PC-9 (cell line): ENCODE results near the gene WDR37. TPM values are rescaled to one million over a fixed set of nuclear protein-coding genes. Genes with fewer than 3 reads are reported as not detected.

Source experiments
- BruUV-seq: library from RNA; stranded (reverse); fragments of 400-500 nt; replicated peaks from 2 replicates; lab custom pipeline; 2021; lab: Mats Ljungman, UMichigan
- CTCF ChIA-PET: fragments of 300-600 bp; sonication (Branson Sonifier 250); formaldehyde crosslinking; loops from one replicate; lab custom pipeline; 2022; ENCODE audit warnings: antibody characterized with exemption; lab: Charles Lee
- POLR2A ChIA-PET: fragments of 300-600 bp; sonication (Branson Sonifier 250); formaldehyde crosslinking; loops from one replicate; lab custom pipeline; 2022; ENCODE audit warnings: antibody characterized with exemption; ENCODE audit not compliant: unreplicated experiment; lab: Charles Lee
- DNase-seq, 2 experiments: peaks; one replicate each; pipeline versions ENCODE4 v3.0.0 to v3.0.0-alpha.2; 2015 to 2022; ENCODE audit warnings: mixed read lengths in 1 of 2
- H2AFZ ChIP-seq: fragments of 200-600 bp; sonication (generic); 2 replicates; pipeline ENCODE4 v1.8.1; 2017; ENCODE audit warnings: antibody characterized with exemption
- H3F3A ChIP-seq: fragments of 200-600 bp; sonication (generic); 2 replicates; pipeline ENCODE4 v1.8.1; 2017; ENCODE audit warnings: antibody characterized with exemption, mild to moderate bottlenecking, low read depth; ENCODE audit not compliant: insufficient read depth
- H3K27ac ChIP-seq: fragments of 200-600 bp; sonication (generic); 2 replicates; pipeline ENCODE4 v1.6.1; 2016; ENCODE audit warnings: mixed run types
- H3K27me3 ChIP-seq: fragments of 200-600 bp; sonication (generic); 2 replicates; pipeline ENCODE4 v1.6.1; 2016; ENCODE audit warnings: low read depth, mixed run types; ENCODE audit not compliant: insufficient read depth
- H3K36me3 ChIP-seq: fragments of 200-600 bp; sonication (generic); 2 replicates; pipeline ENCODE4 v1.6.1; 2016; ENCODE audit warnings: low read depth, mixed run types
- H3K4me1 ChIP-seq: fragments of 200-600 bp; sonication (generic); replicated peaks from 2 replicates; pipeline ENCODE4 v1.6.1; 2016; ENCODE audit warnings: mixed run types; ENCODE audit not compliant: insufficient read depth
- H3K4me2 ChIP-seq: fragments of 200-600 bp; sonication (generic); 2 replicates; pipeline ENCODE4 v1.6.1; 2017; ENCODE audit warnings: mixed run types
- H3K4me3 ChIP-seq: fragments of 200-600 bp; sonication (generic); 2 replicates; pipeline ENCODE4 v1.6.1; 2016; ENCODE audit warnings: mixed run types
- H3K79me2 ChIP-seq: fragments of 200-600 bp; sonication (generic); 2 replicates; pipeline ENCODE4 v1.6.1; 2017; ENCODE audit warnings: low read depth, mixed run types
- H3K9me2 ChIP-seq: fragments of 200-600 bp; sonication (generic); 2 replicates; pipeline ENCODE4 v1.8.1; 2017; ENCODE audit warnings: mild to moderate bottlenecking; ENCODE audit not compliant: insufficient read depth
- H3K9me3 ChIP-seq: fragments of 200-600 bp; sonication (generic); 2 replicates; pipeline ENCODE4 v1.8.1; 2016; ENCODE audit warnings: low read depth; ENCODE audit not compliant: insufficient read depth
- H4K20me1 ChIP-seq: fragments of 200-600 bp; sonication (generic); 2 replicates; pipeline ENCODE4 v1.8.1; 2017; ENCODE audit not compliant: insufficient read depth
- EZH2 ChIP-seq: fragments of 200-600 bp; sonication (generic); IDR thresholded peaks from 2 replicates; pipeline ENCODE4 v1.8.0; 2017; ENCODE audit warnings: antibody characterized with exemption, low read depth
- intact Hi-C: fragments of 100-400 bp; cut with micrococcal nuclease; formaldehyde crosslinking; loops from one replicate; pipeline ENCODE4 v1.10.0; 2022; ENCODE audit not compliant: unreplicated experiment
- total RNA-seq: library from RNA; stranded (reverse); gene quantifications from 2 replicates; pipeline ENCODE4 v1.2.3, GENCODE V29; 2021
- TF ChIP-seq, protein P1 (sequence below): fragments of 200-600 bp; sonication (generic); conservative IDR thresholded peaks from 2 replicates; pipeline ENCODE4 v1.6.1; 2017; ENCODE audit warnings: mixed run types, antibody characterized with exemption, mild to moderate bottlenecking, moderate library complexity

The WDR37 gene
- total RNA-seq, 1 experiment from 2014 or later: 12.3 TPM

GRCh38 chr10:1090696-1091095, 34.5 kb downstream of the WDR37 start:
- DNase-seq: no peak
- BruUV-seq: no TSS peak
- no peak for TF ChIP-seq EZH2
- TF ChIP-seq, protein P1, sequence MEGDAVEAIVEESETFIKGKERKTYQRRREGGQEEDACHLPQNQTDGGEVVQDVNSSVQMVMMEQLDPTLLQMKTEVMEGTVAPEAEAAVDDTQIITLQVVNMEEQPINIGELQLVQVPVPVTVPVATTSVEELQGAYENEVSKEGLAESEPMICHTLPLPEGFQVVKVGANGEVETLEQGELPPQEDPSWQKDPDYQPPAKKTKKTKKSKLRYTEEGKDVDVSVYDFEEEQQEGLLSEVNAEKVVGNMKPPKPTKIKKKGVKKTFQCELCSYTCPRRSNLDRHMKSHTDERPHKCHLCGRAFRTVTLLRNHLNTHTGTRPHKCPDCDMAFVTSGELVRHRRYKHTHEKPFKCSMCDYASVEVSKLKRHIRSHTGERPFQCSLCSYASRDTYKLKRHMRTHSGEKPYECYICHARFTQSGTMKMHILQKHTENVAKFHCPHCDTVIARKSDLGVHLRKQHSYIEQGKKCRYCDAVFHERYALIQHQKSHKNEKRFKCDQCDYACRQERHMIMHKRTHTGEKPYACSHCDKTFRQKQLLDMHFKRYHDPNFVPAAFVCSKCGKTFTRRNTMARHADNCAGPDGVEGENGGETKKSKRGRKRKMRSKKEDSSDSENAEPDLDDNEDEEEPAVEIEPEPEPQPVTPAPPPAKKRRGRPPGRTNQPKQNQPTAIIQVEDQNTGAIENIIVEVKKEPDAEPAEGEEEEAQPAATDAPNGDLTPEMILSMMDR: no peak
- Histone ChIP-seq H3K4me2 (no peak overlapping the region), H4K20me1 (no peaks in the 10 kb centered on the region), H3K36me3 (no peaks in the 10 kb centered on the region), H3K9me3 (no peaks in the 10 kb centered on the region), H2AFZ (no peak overlapping the region), H3K27me3 (no peaks in the 10 kb centered on the region), H3F3A (no peaks in the 10 kb centered on the region), H3K4me1 (no peaks in the 10 kb centered on the region), H3K27ac (no peak overlapping the region), H3K4me3 (no peak overlapping the region), H3K9me2 (no peaks in the 10 kb centered on the region), H3K79me2 (no peaks in the 10 kb centered on the region)
- ChIA-PET CTCF (no interaction called here), POLR2A (no interaction called here)
- intact Hi-C loops: no loop called here

GRCh38 chr10:1093696-1094095, 37.5 kb downstream of the WDR37 start:
- no TSS peak for BruUV-seq
- no peaks in the 10 kb centered on the region for H3K9me2 ChIP-seq
- no peaks in the 10 kb centered on the region for H3K4me1 ChIP-seq
- H2AFZ ChIP-seq: no peak overlapping the region
- POLR2A ChIA-PET: no interaction called here
- no peaks in the 10 kb centered on the region for H3F3A ChIP-seq
- H3K79me2 ChIP-seq: no peaks in the 10 kb centered on the region
- intact Hi-C loops: no loop called here
- no peak overlapping the region for H3K4me3 ChIP-seq
- H3K36me3 ChIP-seq: no peaks in the 10 kb centered on the region
- no peak for TF ChIP-seq EZH2
- TF ChIP-seq, protein P1: no peak
- no peaks in the 10 kb centered on the region for H3K27me3 ChIP-seq
- H4K20me1 ChIP-seq: no peaks in the 10 kb centered on the region
- no peak overlapping the region for H3K27ac ChIP-seq
- no peak overlapping the region for H3K4me2 ChIP-seq
- CTCF ChIA-PET: no interaction called here
- H3K9me3 ChIP-seq: no peaks in the 10 kb centered on the region
- no peak for DNase-seq

- no peaks in the 10 kb centered on the region for H3K9me3 ChIP-seq
- H2AFZ ChIP-seq: no peak overlapping the region
- H3F3A ChIP-seq: no peaks in the 10 kb centered on the region
- no peak overlapping the region for H3K4me2 ChIP-seq
- no peaks in the 10 kb centered on the region for H3K36me3 ChIP-seq
- ChIA-PET POLR2A (no interaction called here), CTCF (no interaction called here)
- no peaks in the 10 kb centered on the region for H3K4me1 ChIP-seq
- H4K20me1 ChIP-seq: no peaks in the 10 kb centered on the region
- no peak overlapping the region for H3K4me3 ChIP-seq
- no peaks in the 10 kb centered on the region for H3K9me2 ChIP-seq
- no peaks in the 10 kb centered on the region for H3K27me3 ChIP-seq
- H3K79me2 ChIP-seq: no peaks in the 10 kb centered on the region
- BruUV-seq: no TSS peak
- DNase-seq: no peak
- no peak overlapping the region for H3K27ac ChIP-seq
- no peak for TF ChIP-seq EZH2
- TF ChIP-seq, protein P1: no peak
- intact Hi-C loops: no loop called here
Measured at GRCh38 chr10:1094112-1095057, 38.2 kb downstream of the WDR37 start.
